ENCODE results near the gene C4orf36. TPM values are rescaled to one million over a fixed set of nuclear protein-coding genes. Genes with fewer than 3 reads are reported as not detected.

Gene C4orf36, protein sequence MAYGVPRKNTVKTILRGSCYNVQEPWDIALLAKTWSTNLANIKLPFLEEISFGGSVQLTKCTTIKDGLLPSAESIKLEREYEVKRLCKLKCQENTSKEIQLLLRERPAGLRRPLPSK
- 1.3 and 2.5 TPM in 2 replicates for total RNA-seq (ENCODE audit: low replicate concordance)
- long read RNA-seq, result 0 reads

DNA sequence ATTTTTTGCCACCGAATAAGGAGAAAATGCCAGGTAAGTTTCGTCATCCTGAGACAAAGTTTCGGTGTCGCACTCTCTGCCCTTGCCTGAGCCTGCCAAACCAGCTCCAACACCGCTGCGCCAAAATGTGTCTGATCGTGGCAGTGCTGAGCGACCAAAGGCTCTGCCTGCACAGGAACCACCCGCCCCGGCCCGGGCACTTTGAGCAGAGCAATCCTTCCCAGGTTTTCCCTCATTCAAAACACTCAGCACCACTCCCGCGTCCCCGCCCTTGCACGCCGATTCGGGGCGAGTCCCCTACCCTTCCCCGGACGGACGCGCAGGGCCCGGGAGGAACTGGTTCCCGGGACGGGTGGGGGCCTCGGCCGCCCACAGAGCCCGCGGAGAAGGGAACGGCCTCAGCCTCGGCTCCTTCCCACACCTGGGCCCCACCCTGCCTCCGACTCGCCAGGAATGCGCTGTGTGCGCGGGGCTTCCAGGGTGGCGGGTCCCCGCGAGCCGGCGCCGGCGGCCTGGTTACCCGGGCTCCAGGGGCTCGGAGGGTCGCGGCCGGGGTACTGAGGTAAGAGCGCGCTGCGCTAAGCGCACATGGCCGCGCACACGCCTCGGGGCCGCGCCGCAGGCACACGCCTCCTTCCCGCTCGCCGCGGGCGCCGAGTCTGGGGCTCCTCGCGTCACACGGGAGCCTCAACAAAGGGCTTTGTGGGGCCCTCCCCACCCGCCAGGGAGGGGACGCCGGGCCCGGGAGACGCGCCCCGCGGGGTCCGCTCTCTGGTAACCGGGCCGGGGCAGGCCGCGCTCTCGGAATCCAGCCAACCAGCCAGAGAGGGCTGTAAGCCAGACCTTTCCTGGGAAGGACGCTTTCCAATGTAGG, at the start of gene C4orf36:
Gene C4orf36, minus strand, starts transcription at position 661 of the 874 bp plus-strand sequence. CDS start 902 bp downstream, outside the sequence.
- Mint-ChIP-seq H3K27ac (peak within 1 kb of the TSS; percentile 99), H3K27me3 (no peaks in the 10 kb centered on the region), H3K4me3 (peak within 1 kb of the TSS; percentile 93), H3K9me3 (peaks cover 4% of the 10 kb centered on the region), H3K4me1 (ENCODE audit: unreplicated experiment) (peaks cover 18% of the 10 kb centered on the region), H3K36me3 (peaks cover 9% of the 10 kb centered on the region)
- TF ChIP-seq, protein P1, sequence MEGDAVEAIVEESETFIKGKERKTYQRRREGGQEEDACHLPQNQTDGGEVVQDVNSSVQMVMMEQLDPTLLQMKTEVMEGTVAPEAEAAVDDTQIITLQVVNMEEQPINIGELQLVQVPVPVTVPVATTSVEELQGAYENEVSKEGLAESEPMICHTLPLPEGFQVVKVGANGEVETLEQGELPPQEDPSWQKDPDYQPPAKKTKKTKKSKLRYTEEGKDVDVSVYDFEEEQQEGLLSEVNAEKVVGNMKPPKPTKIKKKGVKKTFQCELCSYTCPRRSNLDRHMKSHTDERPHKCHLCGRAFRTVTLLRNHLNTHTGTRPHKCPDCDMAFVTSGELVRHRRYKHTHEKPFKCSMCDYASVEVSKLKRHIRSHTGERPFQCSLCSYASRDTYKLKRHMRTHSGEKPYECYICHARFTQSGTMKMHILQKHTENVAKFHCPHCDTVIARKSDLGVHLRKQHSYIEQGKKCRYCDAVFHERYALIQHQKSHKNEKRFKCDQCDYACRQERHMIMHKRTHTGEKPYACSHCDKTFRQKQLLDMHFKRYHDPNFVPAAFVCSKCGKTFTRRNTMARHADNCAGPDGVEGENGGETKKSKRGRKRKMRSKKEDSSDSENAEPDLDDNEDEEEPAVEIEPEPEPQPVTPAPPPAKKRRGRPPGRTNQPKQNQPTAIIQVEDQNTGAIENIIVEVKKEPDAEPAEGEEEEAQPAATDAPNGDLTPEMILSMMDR (conservative IDR thresholded peaks at IDR 0.05), result peak; percentile 37
- DNase-seq (ENCODE audit: extremely low spot score, unreplicated experiment), result peak; percentile 90

- H3K9me3 Mint-ChIP-seq, result no peaks in the 10 kb centered on the region
- H3K27me3 Mint-ChIP-seq, result no peaks in the 10 kb centered on the region
- TF ChIP-seq, protein P1 (conservative IDR thresholded peaks at IDR 0.05), result no peak
- no peak for DNase-seq (ENCODE audit: extremely low spot score, unreplicated experiment)
- no peak overlapping the region for H3K4me3 Mint-ChIP-seq
- H3K4me1 Mint-ChIP-seq (ENCODE audit: unreplicated experiment), result peaks cover 46% of the 10 kb centered on the region
- peaks cover 3% of the 10 kb centered on the region for H3K36me3 Mint-ChIP-seq
- H3K27ac Mint-ChIP-seq, result no peak overlapping the region
Measured at GRCh38 chr4:86940920-86941460, 48.8 kb upstream of the C4orf36 start.

DNA sequence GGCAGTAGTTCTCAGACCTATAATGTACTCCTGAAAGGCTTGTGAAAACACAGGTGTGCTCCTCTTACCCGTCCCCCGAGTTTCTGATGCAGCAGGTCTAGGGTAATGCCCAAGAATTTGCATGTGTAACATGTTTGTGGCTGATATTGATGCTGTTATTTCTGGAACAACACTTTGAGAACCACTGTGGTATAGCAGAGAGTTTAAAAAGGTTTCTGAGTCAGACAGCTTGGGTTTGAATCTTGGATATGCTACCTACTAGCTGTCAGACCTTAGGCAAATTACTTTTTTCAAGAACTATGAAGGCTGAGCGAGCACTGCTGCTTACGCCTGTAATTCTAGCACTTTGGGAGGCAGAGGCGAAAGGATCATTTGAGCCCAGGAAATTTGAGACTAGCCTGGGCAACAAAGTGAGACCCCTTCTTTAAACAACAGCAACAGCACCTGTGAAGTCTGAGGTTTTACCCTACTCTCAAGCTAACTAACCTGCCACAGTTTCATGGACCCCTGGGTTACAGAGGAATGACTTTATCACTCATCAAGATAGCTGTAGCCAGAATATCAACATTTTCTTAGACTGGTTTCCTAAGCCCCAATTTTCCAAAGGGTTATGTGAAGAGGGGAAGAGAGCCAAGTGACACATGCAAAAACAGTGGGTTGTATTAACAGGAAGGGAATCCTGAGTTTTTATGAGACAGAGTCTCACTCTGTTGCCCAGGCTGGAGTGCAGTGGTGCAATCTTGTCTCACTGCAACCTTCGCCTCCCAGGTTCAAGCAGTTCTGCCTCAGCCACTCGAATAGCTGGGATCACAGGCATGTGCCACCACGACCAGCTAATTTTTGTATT, 47.7 kb upstream of the C4orf36 start:
- Mint-ChIP-seq H3K27me3 (no peaks in the 10 kb centered on the region), H3K36me3 (peaks cover 3% of the 10 kb centered on the region), H3K4me3 (peak overlapping the region; percentile 77), H3K4me1 (ENCODE audit: unreplicated experiment) (peaks cover 45% of the 10 kb centered on the region), H3K9me3 (no peaks in the 10 kb centered on the region), H3K27ac (peak overlapping the region; percentile 86)
- TF ChIP-seq, protein P1 (conservative IDR thresholded peaks at IDR 0.05), result no peak
- no peak for DNase-seq (ENCODE audit: extremely low spot score, unreplicated experiment)

DNA sequence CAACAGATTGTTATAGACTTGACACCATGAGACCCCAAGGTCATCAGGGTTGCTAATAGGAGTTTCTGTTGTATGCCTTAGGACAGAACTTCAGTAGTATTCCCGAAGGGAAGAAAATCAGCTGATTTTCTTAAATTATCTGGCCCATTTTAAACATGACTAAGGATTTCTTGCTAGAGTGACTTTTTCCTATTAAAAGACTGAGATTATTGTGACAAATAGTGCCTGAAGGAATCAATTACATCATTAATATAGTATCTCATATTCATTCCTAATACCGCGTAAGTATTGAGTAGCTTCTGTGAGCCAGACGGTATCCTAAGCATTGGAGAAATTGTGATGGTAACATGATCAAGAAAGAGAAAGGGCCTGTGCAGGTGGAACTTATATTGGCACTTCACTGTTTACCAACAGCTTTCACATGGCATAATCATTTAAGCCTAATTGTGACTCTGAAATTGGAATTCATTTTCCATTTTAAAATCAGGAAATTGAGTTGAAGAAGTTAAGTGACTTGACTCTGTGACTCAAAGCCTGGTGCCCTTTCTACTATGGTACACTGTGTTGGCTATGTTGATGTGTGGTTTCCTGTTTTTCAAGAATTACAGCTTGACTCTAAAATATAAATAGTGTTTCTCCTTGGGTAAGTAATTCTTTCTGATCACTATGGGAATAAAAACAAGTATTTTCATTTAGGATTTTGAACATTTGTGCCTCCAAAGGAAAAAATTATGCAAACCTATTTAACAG, 46.7 kb upstream of the C4orf36 start:
- TF ChIP-seq, protein P1 (conservative IDR thresholded peaks at IDR 0.05), result no peak
- Mint-ChIP-seq H3K4me3 (peak overlapping the region; percentile 77), H3K9me3 (no peaks in the 10 kb centered on the region), H3K27me3 (no peaks in the 10 kb centered on the region), H3K36me3 (no peaks in the 10 kb centered on the region), H3K4me1 (ENCODE audit: unreplicated experiment) (peaks cover 35% of the 10 kb centered on the region), H3K27ac (peak overlapping the region; percentile 86)
- DNase-seq (ENCODE audit: extremely low spot score, unreplicated experiment), result no peak
